Activated B cell treated with CpG ODN at 0.5 μM for 24 hours (primary cell): ENCODE results near the gene TLR4. TPM values are rescaled to one million over a fixed set of nuclear protein-coding genes. Genes with fewer than 3 reads are reported as not detected.

ENCODE experiments used
- ATAC-seq: fragments of 200-7000 bp; cut with Tn5 transposase; one replicate; pipeline ENCODE4 v1.10.0; 2021; ENCODE audit warnings: low read depth, mild to moderate bottlenecking, moderate library complexity
- CTCF ChIA-PET: fragments of 350-600 bp; sonication (Branson Sonifier 250); formaldehyde crosslinking; loops from one replicate; lab custom pipeline; 2021; ENCODE audit warnings: antibody characterized with exemption; lab: Charles Lee
- POLR2A ChIA-PET: fragments of 350-600 bp; sonication (Branson Sonifier 250); formaldehyde crosslinking; loops from one replicate; lab custom pipeline; 2021; ENCODE audit warnings: antibody characterized with exemption; lab: Charles Lee
- DNase-seq: peaks from one replicate; pipeline ENCODE4 v3.0.0; 2022
- H3K27ac Mint-ChIP-seq: one replicate; pipeline ENCODE4 v1.8.0; 2020; ENCODE audit warnings: mixed read lengths
- H3K27me3 Mint-ChIP-seq: one replicate; pipeline ENCODE4 v1.8.0; 2021; ENCODE audit warnings: mixed read lengths
- H3K36me3 Mint-ChIP-seq: one replicate; pipeline ENCODE4 v1.8.0; 2021; ENCODE audit warnings: low read depth, mixed read lengths
- H3K4me1 Mint-ChIP-seq: one replicate; pipeline ENCODE4 v1.8.0; 2021; ENCODE audit warnings: mixed read lengths
- H3K4me3 Mint-ChIP-seq: one replicate; pipeline ENCODE4 v1.8.0; 2020; ENCODE audit warnings: mild to moderate bottlenecking, mixed read lengths
- H3K9me3 Mint-ChIP-seq: one replicate; pipeline ENCODE4 v1.8.0; 2020; ENCODE audit warnings: mixed read lengths
- CTCF ChIP-seq: fragments of 200-600 bp; IDR thresholded peaks from one replicate; pipeline ENCODE4 v1.8.0; 2022; ENCODE audit warnings: antibody characterized with exemption, mild to moderate bottlenecking
- intact Hi-C: fragments of 100-400 bp; cut with micrococcal nuclease; formaldehyde crosslinking; loops from one replicate; pipeline ENCODE4 v1.15.1; 2024
- total RNA-seq: library from RNA; stranded (reverse); gene quantifications from 2 replicates; pipeline ENCODE4 v1.2.3, GENCODE V29; 2022

Gene TLR4
- total RNA-seq, 1 donor from 2014 or later, result 2.2 TPM

DNA sequence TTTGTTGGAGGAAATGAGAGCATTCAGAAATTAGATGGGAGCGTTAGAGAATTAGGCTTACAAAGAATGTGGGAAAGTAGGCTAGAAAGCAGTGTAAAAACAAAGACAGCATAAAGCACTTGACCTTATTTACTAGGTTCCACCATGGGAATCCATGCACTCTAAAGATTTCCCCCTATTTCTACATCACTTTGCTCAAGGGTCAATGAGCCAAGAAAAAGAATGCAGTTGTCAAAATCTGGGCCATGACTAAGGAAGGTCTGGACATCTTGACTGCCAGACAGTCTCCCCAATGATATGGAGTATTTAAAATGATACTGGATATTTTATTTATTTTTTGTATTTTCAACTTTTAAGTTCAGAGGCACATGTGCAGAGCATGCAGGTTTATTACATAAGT lies 3.4 kb downstream of the TLR4 start:
- peaks cover 21% of the 10 kb centered on the region for H3K36me3 Mint-ChIP-seq
- ATAC-seq, result no peak
- peaks cover 40% of the 10 kb centered on the region for H3K4me1 Mint-ChIP-seq
- no peak overlapping the region for H3K4me3 Mint-ChIP-seq
- no peaks in the 10 kb centered on the region for H3K9me3 Mint-ChIP-seq
- no peaks in the 10 kb centered on the region for H3K27me3 Mint-ChIP-seq
- intact Hi-C loops, result no loop called here
- ChIA-PET CTCF (no interaction called here), POLR2A (no interaction called here)
- no peak overlapping the region for H3K27ac Mint-ChIP-seq
- no peak for TF ChIP-seq CTCF
- DNase-seq, result no peak

- ATAC-seq (no peak), DNase-seq (no peak)
- peaks cover 29% of the 10 kb centered on the region for H3K36me3 Mint-ChIP-seq
- H3K27ac Mint-ChIP-seq, result no peak overlapping the region
- H3K4me1 Mint-ChIP-seq, result peaks cover 17% of the 10 kb centered on the region
- intact Hi-C loops, result no loop called here
- POLR2A ChIA-PET, result no interaction called here
- CTCF ChIA-PET, result no interaction called here
- no peak overlapping the region for H3K4me3 Mint-ChIP-seq
- no peaks in the 10 kb centered on the region for H3K27me3 Mint-ChIP-seq
- no peaks in the 10 kb centered on the region for H3K9me3 Mint-ChIP-seq
- no peak for TF ChIP-seq CTCF
Observed at GRCh38 chr9:117709936-117710335, 5.7 kb downstream of the TLR4 start.

DNA sequence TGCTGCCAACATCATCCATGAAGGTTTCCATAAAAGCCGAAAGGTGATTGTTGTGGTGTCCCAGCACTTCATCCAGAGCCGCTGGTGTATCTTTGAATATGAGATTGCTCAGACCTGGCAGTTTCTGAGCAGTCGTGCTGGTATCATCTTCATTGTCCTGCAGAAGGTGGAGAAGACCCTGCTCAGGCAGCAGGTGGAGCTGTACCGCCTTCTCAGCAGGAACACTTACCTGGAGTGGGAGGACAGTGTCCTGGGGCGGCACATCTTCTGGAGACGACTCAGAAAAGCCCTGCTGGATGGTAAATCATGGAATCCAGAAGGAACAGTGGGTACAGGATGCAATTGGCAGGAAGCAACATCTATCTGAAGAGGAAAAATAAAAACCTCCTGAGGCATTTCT lies 10.1 kb downstream of the TLR4 start:
- POLR2A ChIA-PET, result no interaction called here
- CTCF ChIA-PET, result no interaction called here
- Mint-ChIP-seq H3K4me1 (peaks cover 24% of the 10 kb centered on the region), H3K27ac (no peak overlapping the region), H3K9me3 (no peaks in the 10 kb centered on the region), H3K27me3 (no peaks in the 10 kb centered on the region), H3K4me3 (no peak overlapping the region), H3K36me3 (peaks cover 24% of the 10 kb centered on the region)
- ATAC-seq (no peak), DNase-seq (no peak)
- intact Hi-C loops, result no loop called here
- no peak for TF ChIP-seq CTCF

GRCh38 chr9:117715411-117715989 lies 11.3 kb downstream of the TLR4 start:
- TF ChIP-seq CTCF, result no peak
- Mint-ChIP-seq H3K36me3 (peaks cover 18% of the 10 kb centered on the region), H3K4me3 (no peak overlapping the region), H3K4me1 (peaks cover 24% of the 10 kb centered on the region), H3K9me3 (no peaks in the 10 kb centered on the region), H3K27ac (no peak overlapping the region), H3K27me3 (no peaks in the 10 kb centered on the region)
- no peak for ATAC-seq
- intact Hi-C loops, result loop anchor here (5.0 kb wide), 2 partner anchors 67 to 222 kb away; no protein-coding TSS in a partner anchor
- no peak for DNase-seq
- POLR2A ChIA-PET, result no interaction called here
- CTCF ChIA-PET, result no interaction called here

GRCh38 chr9:117718085-117718484 lies 13.9 kb downstream of the TLR4 start:
- ATAC-seq (peak; percentile 91), DNase-seq (no peak)
- intact Hi-C loops, result loop anchor here (1.0 to 5.0 kb wide), 4 partner anchors 14 to 219 kb away; partner anchors contain the start of gene TLR4
- Mint-ChIP-seq H3K4me3 (peak overlapping the region; percentile 46), H3K27ac (no peak overlapping the region), H3K27me3 (peaks cover 9% of the 10 kb centered on the region), H3K9me3 (no peaks in the 10 kb centered on the region), H3K36me3 (peaks cover 4% of the 10 kb centered on the region), H3K4me1 (peaks cover 24% of the 10 kb centered on the region)
- CTCF ChIA-PET, result no interaction called here
- no peak for TF ChIP-seq CTCF
- POLR2A ChIA-PET, result interaction anchor here (0.8 kb wide), 1 partner anchor 26 kb away, joined by 3 read pairs; no protein-coding TSS in a partner anchor
